Measurements from ENCODE around the gene CHAD.

DNA sequence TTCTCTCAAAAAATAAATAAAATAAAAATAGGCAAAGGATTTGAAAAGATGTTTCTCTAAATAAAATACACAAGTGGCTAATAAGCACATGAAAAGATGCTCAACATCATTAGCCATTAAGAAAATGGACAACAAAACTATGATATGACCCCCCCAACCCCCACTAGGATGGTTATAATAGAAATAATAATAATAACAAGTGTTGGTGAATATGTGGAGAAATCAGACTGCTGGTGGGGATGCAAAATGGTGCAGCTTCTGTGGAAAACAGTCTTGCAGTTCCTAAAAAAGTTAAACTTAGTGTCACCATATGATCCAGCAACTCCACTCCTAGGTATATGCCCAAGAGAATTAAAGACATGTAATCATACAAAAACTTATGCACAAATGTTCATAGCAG, 30.6 kb upstream of the CHAD start:
- TF ChIP-seq POLR2A (IDR thresholded peaks at IDR 0.05), result no peak
- TF ChIP-seq, protein P1, sequence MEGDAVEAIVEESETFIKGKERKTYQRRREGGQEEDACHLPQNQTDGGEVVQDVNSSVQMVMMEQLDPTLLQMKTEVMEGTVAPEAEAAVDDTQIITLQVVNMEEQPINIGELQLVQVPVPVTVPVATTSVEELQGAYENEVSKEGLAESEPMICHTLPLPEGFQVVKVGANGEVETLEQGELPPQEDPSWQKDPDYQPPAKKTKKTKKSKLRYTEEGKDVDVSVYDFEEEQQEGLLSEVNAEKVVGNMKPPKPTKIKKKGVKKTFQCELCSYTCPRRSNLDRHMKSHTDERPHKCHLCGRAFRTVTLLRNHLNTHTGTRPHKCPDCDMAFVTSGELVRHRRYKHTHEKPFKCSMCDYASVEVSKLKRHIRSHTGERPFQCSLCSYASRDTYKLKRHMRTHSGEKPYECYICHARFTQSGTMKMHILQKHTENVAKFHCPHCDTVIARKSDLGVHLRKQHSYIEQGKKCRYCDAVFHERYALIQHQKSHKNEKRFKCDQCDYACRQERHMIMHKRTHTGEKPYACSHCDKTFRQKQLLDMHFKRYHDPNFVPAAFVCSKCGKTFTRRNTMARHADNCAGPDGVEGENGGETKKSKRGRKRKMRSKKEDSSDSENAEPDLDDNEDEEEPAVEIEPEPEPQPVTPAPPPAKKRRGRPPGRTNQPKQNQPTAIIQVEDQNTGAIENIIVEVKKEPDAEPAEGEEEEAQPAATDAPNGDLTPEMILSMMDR (IDR thresholded peaks at IDR 0.05), result no peak

Measured in lower leg skin (tissue), 3 donors.